Measurements from ENCODE around the gene UGT2B17.
A peak's percentile ranks its signal among the peaks of the same experiment; 100 is the strongest.
"Not testable (repeated sequence)": the region's sequence is repeated elsewhere in the genome, so short reads cannot be mapped to it uniquely, and the experiment has no call there.

UGT2B17 gene

DNA sequence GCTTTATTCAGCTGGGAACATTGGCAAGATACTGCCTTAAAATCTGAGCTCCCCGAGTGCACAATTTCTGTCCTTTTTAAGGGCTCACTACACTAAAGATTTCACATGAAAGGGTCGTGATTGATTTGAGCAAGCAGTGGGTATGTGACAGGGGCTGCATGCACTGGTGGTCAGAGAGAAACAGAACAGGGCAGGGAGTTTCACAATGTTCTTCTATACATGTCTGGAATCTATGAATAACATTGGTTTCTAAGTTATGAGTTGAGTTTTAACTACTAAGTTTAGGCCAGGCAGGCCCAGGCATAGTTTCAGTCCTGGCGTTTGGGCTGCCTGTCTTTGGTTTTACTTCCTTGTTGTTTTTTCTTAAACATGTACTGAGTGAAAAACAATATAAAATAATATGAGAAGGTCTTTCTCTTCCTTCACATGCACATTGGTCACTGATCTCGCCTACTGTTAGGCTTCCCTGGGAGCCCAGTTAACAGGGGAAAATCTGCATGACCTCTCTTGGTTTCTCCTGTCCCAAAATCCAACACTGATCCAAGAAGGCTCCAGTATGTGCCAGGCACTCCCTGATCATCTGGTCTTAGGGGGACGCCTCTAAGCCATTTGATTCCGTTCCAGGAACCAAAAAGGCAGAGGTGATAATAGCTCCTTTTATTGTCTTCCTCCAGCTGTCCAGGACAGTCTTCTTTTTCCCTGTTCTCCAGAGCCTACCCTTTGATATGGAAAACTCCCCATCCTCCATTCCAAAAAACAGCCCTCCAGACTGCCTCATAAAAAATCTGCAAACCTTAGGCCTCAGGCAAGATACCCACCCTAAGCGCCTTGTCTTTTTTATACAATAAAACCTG is at the start of gene UGT2B17:
TSS of gene UGT2B17 (minus strand) at position 51 of the 854 bp plus-strand sequence. CDS start 7,838 bp downstream, outside the sequence.
- peak; percentile 52 for DNase-seq (ENCODE audit: low read depth)
- H3K4me3 ChIP-seq (ENCODE audit: low read depth, low read length) = peak within 1 kb of the TSS; percentile 77
- TF ChIP-seq, protein P1, sequence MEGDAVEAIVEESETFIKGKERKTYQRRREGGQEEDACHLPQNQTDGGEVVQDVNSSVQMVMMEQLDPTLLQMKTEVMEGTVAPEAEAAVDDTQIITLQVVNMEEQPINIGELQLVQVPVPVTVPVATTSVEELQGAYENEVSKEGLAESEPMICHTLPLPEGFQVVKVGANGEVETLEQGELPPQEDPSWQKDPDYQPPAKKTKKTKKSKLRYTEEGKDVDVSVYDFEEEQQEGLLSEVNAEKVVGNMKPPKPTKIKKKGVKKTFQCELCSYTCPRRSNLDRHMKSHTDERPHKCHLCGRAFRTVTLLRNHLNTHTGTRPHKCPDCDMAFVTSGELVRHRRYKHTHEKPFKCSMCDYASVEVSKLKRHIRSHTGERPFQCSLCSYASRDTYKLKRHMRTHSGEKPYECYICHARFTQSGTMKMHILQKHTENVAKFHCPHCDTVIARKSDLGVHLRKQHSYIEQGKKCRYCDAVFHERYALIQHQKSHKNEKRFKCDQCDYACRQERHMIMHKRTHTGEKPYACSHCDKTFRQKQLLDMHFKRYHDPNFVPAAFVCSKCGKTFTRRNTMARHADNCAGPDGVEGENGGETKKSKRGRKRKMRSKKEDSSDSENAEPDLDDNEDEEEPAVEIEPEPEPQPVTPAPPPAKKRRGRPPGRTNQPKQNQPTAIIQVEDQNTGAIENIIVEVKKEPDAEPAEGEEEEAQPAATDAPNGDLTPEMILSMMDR (IDR thresholded peaks at IDR 0.05; ENCODE audit: low read depth, low read length, missing control alignments) = no peak

DNA sequence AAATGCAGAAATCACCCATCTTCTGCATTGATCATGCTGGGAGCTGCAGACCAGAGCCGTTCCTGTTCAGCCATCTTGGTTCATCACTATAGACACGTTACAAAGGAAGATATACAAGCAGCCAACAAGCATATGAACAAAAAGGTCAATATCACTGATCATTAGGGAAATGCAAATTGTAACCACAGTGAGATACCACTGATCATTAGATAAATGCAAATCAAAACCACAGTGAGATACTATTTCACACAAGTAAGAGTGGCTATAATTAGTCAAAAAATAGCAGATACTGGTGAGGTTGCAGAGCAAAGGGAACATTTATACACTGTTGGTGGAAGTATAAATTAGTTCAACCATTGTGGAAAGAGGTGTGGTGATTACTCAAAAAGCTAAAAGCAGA is 46.6 kb upstream of the UGT2B17 start:
- not testable (repeated sequence) for H3K4me3 ChIP-seq (ENCODE audit: low read depth, low read length); DNase-seq (ENCODE audit: low read depth)

DNA sequence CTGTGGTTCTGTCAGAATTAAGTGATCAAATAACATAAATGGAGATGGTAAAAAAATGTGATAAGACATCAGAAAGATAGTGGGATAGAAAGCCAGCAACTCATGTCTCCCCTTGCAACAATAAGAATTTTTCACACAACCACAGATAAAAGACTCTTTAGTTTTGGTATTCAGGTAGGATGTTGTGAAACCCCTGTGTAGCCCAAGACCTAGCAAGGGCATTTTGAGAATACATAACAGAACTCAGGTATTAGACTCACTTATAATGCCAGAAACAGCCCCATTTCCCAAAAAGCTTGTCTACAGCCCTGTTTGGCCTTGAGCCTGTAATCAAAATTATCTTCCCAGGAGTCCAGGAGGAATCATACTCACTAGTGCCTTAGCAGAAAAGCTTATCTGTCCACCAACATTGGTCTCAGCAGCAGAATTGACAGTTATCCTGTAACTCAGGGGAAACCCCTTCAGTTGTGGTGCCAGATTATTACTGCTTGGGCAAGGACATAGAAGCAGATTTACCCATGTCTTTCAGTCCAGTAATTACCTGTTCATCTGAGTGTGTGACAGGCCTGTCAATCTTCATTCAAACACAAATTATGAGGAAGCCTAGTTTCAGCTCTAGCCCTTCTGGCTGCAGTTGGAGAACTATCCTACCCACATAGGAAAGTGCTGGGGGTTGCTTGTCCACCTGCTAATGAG is 41.0 kb upstream of the UGT2B17 start:
- TF ChIP-seq, protein P1 (IDR thresholded peaks at IDR 0.05; ENCODE audit: low read depth, low read length, missing control alignments) = no peak
- no peak overlapping the region for H3K4me3 ChIP-seq (ENCODE audit: low read depth, low read length)
- DNase-seq (ENCODE audit: low read depth) = no peak

DNA sequence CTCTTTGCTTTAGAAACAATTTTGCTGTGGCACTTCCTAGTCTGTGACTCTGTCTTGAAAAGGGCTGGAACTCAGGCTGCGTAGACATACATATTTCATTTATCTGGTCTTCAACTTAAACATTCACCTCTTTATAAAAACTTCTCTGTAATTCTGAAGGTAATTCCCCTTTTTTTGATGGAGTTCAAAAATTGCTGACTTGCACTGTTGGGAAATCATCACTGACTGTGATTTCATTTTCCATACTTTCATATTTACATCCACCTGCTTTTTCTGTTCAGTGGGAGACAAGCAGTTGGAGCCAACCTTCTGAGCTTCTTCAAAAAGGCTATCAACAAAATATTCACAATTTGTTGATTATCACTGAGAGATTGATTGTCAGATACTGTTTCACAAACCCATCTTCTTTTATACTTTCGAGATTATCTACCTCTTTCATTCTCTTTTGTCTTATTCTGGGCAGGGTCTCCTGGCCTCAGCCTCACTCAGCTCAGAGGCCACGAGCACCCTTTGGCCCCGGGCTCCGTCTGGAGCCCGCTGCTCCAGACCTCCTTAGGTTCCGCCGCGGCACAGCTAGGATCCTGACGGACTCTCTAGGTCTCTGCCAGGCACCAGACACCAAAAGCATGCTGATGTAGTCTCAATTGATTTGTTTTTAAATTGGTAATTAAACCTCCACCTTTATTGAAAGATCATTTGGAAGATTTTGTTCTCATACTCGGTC is 39.7 kb upstream of the UGT2B17 start:
- TF ChIP-seq, protein P1 (IDR thresholded peaks at IDR 0.05; ENCODE audit: low read depth, low read length, missing control alignments) = no peak
- H3K4me3 ChIP-seq (ENCODE audit: low read depth, low read length) = no peak overlapping the region
- DNase-seq (ENCODE audit: low read depth) = no peak

DNA sequence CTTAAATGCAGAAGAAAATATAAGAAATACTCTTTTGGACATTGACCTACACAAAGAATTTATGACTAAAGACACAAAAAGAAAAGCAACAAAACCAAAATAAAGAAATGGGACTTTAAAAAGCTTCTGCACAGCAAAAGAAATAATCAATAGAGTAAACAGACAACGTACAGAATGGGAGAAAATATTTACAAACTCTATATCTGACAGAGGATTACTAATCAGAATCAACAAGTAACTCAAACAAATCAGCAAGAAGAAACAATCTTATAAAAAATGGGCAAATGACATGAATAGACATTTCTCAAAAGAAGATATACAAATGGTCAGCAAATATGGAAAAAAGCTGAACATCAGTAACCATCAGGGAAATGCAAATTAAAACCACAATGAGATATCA is 37.6 kb upstream of the UGT2B17 start:
- TF ChIP-seq, protein P1 (IDR thresholded peaks at IDR 0.05; ENCODE audit: low read depth, low read length, missing control alignments) = no peak
- no peak for DNase-seq (ENCODE audit: low read depth)
- H3K4me3 ChIP-seq (ENCODE audit: low read depth, low read length) = no peak overlapping the region

DNA sequence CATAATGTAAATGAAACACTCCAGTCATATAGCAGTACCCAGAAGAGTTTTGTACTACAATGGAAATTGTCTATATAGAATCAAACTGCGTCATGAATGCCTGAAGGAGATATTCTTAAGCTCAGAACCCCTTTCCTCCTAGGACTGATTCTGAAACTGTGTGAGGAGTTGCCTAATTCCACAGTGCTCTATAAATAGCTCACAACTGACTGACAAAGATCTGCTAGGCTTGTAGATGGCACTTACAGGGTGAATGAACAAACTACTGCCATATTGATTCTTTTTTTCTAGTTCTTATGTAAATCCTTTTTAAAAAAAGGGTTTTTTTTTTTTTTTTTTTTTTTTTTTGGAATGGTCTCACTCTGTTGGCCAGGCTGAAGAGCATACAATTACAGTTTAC is 30.1 kb upstream of the UGT2B17 start:
- no peak overlapping the region for H3K4me3 ChIP-seq (ENCODE audit: low read depth, low read length)
- no peak for DNase-seq (ENCODE audit: low read depth)
- TF ChIP-seq, protein P1 (IDR thresholded peaks at IDR 0.05; ENCODE audit: low read depth, low read length, missing control alignments) = no peak

DNA sequence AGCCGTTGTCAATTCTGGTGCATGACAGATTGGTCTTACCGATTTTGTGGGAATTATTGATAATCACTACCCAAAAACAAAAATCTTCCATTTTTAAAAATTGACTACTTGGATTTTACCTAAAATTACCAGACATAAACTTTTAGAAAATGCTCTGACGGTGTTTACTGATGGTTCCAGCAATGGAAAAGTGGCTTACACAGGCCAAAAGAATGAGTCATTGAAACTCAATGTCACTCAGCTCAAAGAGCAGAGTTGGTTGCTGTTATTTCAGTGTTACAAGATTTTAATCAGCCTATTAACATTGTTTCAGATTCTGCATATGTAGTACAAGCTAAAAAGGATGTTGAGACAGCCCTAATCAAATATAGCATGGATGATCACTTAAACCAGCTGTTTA is 23.0 kb upstream of the UGT2B17 start:
- TF ChIP-seq, protein P1 (IDR thresholded peaks at IDR 0.05; ENCODE audit: low read depth, low read length, missing control alignments) = no peak
- no peak for DNase-seq (ENCODE audit: low read depth)
- no peak overlapping the region for H3K4me3 ChIP-seq (ENCODE audit: low read depth, low read length)

Data from GM12864 (cell line).